Measurements from ENCODE around the gene SIGLEC14.
"Not testable (repeated sequence)": the region's sequence is repeated elsewhere in the genome, so short reads cannot be mapped to it uniquely, and the experiment has no call there.

SIGLEC14 gene

GRCh38 chr19:51688671-51689571, 42.3 kb upstream of the SIGLEC14 start:
- H3K27me3 Mint-ChIP-seq: peaks cover 69 to 79% of the 10 kb centered on the region in 2 donors
- peaks cover 17 to 24% of the 10 kb centered on the region in 2 donors for H3K4me1 Mint-ChIP-seq

GRCh38 chr19:51687791-51688670, 41.4 kb upstream of the SIGLEC14 start:
- Mint-ChIP-seq H3K4me1 (peaks cover 17 to 24% of the 10 kb centered on the region in 2 donors), H3K9me3 (peaks cover 0 to 3% of the 10 kb centered on the region in 2 donors), H3K27ac (no peak overlapping the region), H3K27me3 (peaks cover 61 to 71% of the 10 kb centered on the region in 2 donors), H3K4me3 (peak overlapping the region; percentile 72 to 75), H3K36me3 (peaks cover 0 to 4% of the 10 kb centered on the region in 2 donors)
- ATAC-seq (replicated peaks) (no peak), DNase-seq (no peak)

More at GRCh38 chr19:51688671-51689571, 42.3 kb upstream of the SIGLEC14 start:
- H3K27ac Mint-ChIP-seq: peak overlapping the region; percentile 15
- ATAC-seq (replicated peaks): peak in 1 of 2 donors; percentile 22
- H3K4me3 Mint-ChIP-seq: peak overlapping the region; percentile 72 to 75
- no peak for DNase-seq
- peaks cover 0 to 3% of the 10 kb centered on the region in 2 donors for H3K9me3 Mint-ChIP-seq
- H3K36me3 Mint-ChIP-seq: peaks cover 0 to 4% of the 10 kb centered on the region in 2 donors

GRCh38 chr19:51686171-51686570, 39.5 kb upstream of the SIGLEC14 start:
- Mint-ChIP-seq H3K4me1 (peaks cover 14 to 24% of the 10 kb centered on the region in 2 donors), H3K9me3 (peaks cover 0 to 3% of the 10 kb centered on the region in 2 donors), H3K27ac (no peak overlapping the region), H3K27me3 (peaks cover 46 to 55% of the 10 kb centered on the region in 2 donors), H3K4me3 (no peak overlapping the region), H3K36me3 (peaks cover 0 to 4% of the 10 kb centered on the region in 2 donors)
- DNase-seq (no peak), ATAC-seq (replicated peaks) (no peak)

GRCh38 chr19:51681286-51681941, 34.8 kb upstream of the SIGLEC14 start:
- Mint-ChIP-seq H3K27me3 (peaks cover 33 to 50% of the 10 kb centered on the region in 2 donors), H3K27ac (no peak overlapping the region), H3K36me3 (no peaks in the 10 kb centered on the region), H3K9me3 (peaks cover 0 to 3% of the 10 kb centered on the region in 2 donors), H3K4me1 (no peaks in the 10 kb centered on the region), H3K4me3 (no peak overlapping the region)
- no peak for DNase-seq
- ATAC-seq (replicated peaks): no peak

GRCh38 chr19:51680474-51680873, 33.8 kb upstream of the SIGLEC14 start:
- Mint-ChIP-seq H3K4me1 (no peaks in the 10 kb centered on the region), H3K9me3 (peaks cover 0 to 3% of the 10 kb centered on the region in 2 donors), H3K27me3 (peaks cover 26 to 50% of the 10 kb centered on the region in 2 donors), H3K36me3 (no peaks in the 10 kb centered on the region), H3K4me3 (no peak overlapping the region), H3K27ac (no peak overlapping the region)
- ATAC-seq (replicated peaks) (no peak), DNase-seq (no peak)

GRCh38 chr19:51676566-51677083, 30.0 kb upstream of the SIGLEC14 start:
- ATAC-seq (replicated peaks) (peak in 1 of 2 donors; percentile 10), DNase-seq (no peak)
- peaks cover 21 to 43% of the 10 kb centered on the region in 2 donors for H3K27me3 Mint-ChIP-seq
- no peaks in the 10 kb centered on the region for H3K9me3 Mint-ChIP-seq
- no peaks in the 10 kb centered on the region for H3K4me1 Mint-ChIP-seq
- H3K4me3 Mint-ChIP-seq: no peak overlapping the region
- H3K27ac Mint-ChIP-seq: no peak overlapping the region
- no peaks in the 10 kb centered on the region for H3K36me3 Mint-ChIP-seq

- H3K27me3 Mint-ChIP-seq: peaks cover 21 to 43% of the 10 kb centered on the region in 2 donors
- H3K4me1 Mint-ChIP-seq, H3K36me3 Mint-ChIP-seq, H3K9me3 Mint-ChIP-seq, H3K27ac Mint-ChIP-seq, DNase-seq, H3K4me3 Mint-ChIP-seq: not testable (repeated sequence)
- ATAC-seq (replicated peaks): peak; percentile 38 to 46
Observed at GRCh38 chr19:51675911-51676565, 29.4 kb upstream of the SIGLEC14 start.

GRCh38 chr19:51668216-51668615, 21.6 kb upstream of the SIGLEC14 start:
- DNase-seq: no peak
- peaks cover 0 to 13% of the 10 kb centered on the region in 2 donors for H3K4me1 Mint-ChIP-seq
- H3K4me3 Mint-ChIP-seq: no peak overlapping the region
- peak in 1 of 2 donors; percentile 73 for ATAC-seq (replicated peaks)
- H3K36me3 Mint-ChIP-seq: no peaks in the 10 kb centered on the region
- H3K9me3 Mint-ChIP-seq: peaks cover 0 to 1% of the 10 kb centered on the region in 2 donors
- H3K27me3 Mint-ChIP-seq: peaks cover 27 to 31% of the 10 kb centered on the region in 2 donors
- no peak overlapping the region for H3K27ac Mint-ChIP-seq

GRCh38 chr19:51664997-51665396, 18.4 kb upstream of the SIGLEC14 start:
- H3K27ac Mint-ChIP-seq: no peak overlapping the region
- no peak overlapping the region for H3K4me3 Mint-ChIP-seq

GRCh38 chr19:51664131-51664530, 17.5 kb upstream of the SIGLEC14 start:
- no peaks in the 10 kb centered on the region for H3K36me3 Mint-ChIP-seq

More at GRCh38 chr19:51664997-51665396, 18.4 kb upstream of the SIGLEC14 start:
- Mint-ChIP-seq H3K36me3 (no peaks in the 10 kb centered on the region), H3K4me1 (peaks cover 3 to 13% of the 10 kb centered on the region in 2 donors), H3K9me3 (peaks cover 0 to 1% of the 10 kb centered on the region in 2 donors), H3K27me3 (peaks cover 43 to 45% of the 10 kb centered on the region in 2 donors)
- DNase-seq (no peak), ATAC-seq (replicated peaks) (no peak)

GRCh38 chr19:51663650-51664049, 17.0 kb upstream of the SIGLEC14 start:
- Mint-ChIP-seq H3K27ac (no peak overlapping the region), H3K4me3 (no peak overlapping the region), H3K36me3 (no peaks in the 10 kb centered on the region), H3K4me1 (peaks cover 4 to 5% of the 10 kb centered on the region in 2 donors), H3K27me3 (peaks cover 43 to 47% of the 10 kb centered on the region in 2 donors), H3K9me3 (peaks cover 0 to 1% of the 10 kb centered on the region in 2 donors)
- DNase-seq (no peak), ATAC-seq (replicated peaks) (no peak)

More at GRCh38 chr19:51664131-51664530, 17.5 kb upstream of the SIGLEC14 start:
- H3K27ac Mint-ChIP-seq: no peak overlapping the region
- peaks cover 0 to 1% of the 10 kb centered on the region in 2 donors for H3K9me3 Mint-ChIP-seq
- H3K27me3 Mint-ChIP-seq: peaks cover 43 to 46% of the 10 kb centered on the region in 2 donors
- H3K4me3 Mint-ChIP-seq: no peak overlapping the region
- DNase-seq (no peak), ATAC-seq (replicated peaks) (no peak)
- H3K4me1 Mint-ChIP-seq: peaks cover 4 to 7% of the 10 kb centered on the region in 2 donors

GRCh38 chr19:51660975-51661600, 14.5 kb upstream of the SIGLEC14 start:
- no peak overlapping the region for H3K4me3 Mint-ChIP-seq
- DNase-seq (peak; percentile 48), ATAC-seq (replicated peaks) (peak; percentile 75 to 80)
- H3K27me3 Mint-ChIP-seq: peaks cover 30 to 41% of the 10 kb centered on the region in 2 donors
- peaks cover 0 to 1% of the 10 kb centered on the region in 2 donors for H3K9me3 Mint-ChIP-seq
- no peak overlapping the region for H3K27ac Mint-ChIP-seq
- no peaks in the 10 kb centered on the region for H3K36me3 Mint-ChIP-seq
- H3K4me1 Mint-ChIP-seq: peaks cover 12 to 18% of the 10 kb centered on the region in 2 donors

All from stimulated activated naive B cell treated with anti-CD40 and anti-IgM and Interleukin-4, amounts not matched to agents 10 μg/mL and 1 μg/mL and 100 μg/mL, for 72 hours (primary cell).